NCI-H2081 (cell line): ENCODE data around the gene NRBF2.
"Not testable (repeated sequence)": the region's sequence is repeated elsewhere in the genome, so short reads cannot be mapped to it uniquely, and the experiment has no call there.

Source experiments
- DNase-seq, 2 experiments: peaks; one replicate each; lab custom pipeline; 2025; lab: John Stamatoyannopoulos, UW

The NRBF2 gene

DNA sequence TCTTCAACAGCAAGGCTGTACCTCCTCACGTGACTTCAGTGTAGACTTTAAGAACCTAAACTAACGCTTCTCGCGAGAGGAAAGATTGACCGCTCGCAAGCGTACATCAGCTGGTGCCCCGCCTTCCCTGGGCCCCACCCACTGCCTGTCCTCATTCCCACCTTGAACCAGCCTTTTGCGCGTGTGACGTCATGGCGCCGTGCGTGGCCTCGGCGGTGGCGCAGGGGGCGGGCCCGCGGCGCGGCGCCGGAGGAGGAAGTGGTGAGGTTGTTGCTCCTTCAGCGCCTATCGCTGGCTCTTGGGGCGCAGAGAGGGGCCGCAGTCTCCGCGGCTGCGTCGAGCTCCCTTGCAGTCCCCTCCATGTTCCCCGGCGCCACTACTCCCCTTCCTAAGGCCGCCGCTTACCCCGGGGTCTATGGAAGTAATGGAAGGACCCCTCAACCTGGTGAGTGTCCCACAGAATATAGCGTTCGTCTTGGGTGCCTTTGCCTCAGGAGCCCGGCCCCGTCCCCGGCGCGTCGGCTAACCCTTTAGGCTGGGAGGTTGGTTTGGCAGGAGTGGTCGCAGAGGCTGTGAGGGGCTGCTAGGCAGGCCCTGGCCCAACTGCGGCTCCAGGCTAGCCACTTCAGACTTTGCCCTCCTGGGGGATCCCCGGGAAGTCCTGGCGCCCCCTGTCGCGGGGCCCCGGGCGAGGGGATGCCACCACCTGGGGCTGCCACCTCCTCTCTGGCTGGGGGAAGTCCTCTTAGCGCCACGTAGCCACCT, at the start of gene NRBF2:
Gene NRBF2 (plus strand): TSS at position 273 of the 765 bp plus-strand sequence. CDS start 143 bp downstream, at position 416.
- peak; percentile 97 to 98 for DNase-seq

DNA sequence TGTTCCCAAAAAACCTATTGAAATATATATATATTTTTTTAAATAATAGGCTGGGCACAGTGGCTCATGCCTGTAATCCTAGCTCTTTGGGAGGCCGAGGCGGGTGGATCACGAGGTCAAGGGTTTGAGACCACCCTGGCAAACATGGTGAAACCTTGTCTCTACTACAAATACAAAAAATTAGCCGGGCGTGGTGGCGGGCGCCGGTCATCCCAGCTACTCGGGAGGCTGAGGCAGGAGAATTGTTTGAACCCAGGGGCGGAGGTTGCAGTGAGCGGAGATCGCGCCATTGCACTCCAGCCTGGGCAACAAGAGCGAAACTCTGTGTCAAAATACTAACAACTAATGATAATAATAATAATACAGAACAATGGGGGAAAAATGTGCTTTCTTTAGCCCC, 49.7 kb upstream of the NRBF2 start:
- not testable (repeated sequence) for DNase-seq

DNA sequence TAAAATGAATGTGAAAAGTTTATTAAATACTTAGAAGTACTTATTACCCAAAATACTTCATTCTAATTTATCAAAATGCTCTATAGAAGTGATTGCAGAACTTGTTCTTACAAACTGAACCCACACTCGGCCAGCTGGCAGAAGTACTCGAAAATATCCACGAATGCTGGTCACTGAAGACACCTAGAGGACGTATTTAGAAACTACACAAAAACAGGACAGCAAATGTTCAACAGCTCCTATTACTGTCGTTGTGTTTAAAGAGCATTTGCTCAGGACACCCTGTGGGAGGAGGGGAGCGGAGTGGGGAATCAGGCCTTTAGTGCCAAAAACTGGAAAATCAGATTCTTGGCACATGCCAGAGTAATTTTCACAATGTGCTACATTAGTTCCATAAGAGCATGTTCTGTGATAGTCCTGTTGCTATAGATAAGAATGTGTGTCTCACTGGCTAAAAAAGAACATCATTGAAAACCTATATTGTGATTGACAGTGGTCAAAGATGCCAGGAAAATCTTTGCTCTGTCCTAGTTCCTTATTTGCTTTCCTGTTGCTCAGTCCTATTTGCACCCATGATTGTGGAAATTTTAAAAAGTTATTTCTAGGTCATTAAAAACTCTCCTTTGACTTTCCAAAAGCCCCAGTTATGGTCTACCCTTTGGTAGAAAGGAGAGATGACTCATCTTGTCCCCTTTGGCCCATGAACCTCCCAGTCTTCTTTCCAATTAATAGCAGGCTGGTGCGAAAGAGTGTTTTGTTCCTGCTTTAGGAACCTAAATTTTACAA, 49.0 kb upstream of the NRBF2 start:
- peak; percentile 39 to 63 for DNase-seq

DNA sequence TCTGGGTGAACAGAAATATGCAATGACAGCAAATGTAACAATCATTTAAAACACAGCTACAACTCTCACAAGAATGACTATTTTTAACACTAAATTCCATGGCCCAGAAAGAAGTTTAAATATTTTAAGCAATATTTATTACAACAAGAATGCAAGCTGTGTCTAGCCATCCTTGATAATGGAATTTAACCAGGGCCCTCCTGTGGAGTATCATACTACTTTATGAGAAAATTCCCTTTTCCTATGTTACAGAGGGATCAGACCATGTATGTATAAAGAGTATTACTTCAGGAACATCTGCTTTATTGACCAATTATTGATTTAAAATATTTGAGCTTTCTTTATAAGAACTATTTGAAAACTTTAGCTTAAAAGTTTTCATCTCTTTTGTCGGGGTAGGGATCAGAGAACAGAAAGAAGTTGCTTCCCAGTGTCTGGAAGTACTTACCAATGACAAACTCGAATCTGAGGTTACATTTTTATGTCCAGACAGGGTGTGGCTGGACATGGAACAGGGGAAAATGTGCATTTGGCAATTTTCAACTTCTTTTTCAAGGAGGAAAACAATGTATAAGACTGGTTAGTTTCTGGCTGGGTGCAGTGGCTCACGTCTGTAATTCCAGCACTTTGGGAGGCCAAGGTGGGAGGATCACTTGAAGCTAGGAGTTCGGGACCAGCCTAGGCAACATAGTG, 48.3 kb upstream of the NRBF2 start:
- no peak for DNase-seq

DNA sequence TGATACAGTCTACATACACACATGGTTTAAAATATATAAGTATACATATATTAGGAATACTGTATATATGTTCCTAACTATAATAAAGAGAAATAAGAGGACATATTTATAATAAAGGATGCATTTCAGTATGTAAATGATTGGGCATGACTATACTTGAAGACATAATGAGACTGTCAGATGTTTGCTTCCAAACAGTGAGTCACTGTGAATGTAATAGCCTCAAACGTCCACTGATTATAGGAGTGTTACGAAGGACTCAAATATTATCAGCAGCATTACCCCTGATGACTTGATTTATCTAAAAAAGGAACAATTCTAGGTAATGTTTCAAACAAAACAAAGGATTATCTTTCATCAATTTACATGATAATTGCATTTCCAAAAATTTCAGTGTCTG, 39.9 kb upstream of the NRBF2 start:
- no peak for DNase-seq

DNA sequence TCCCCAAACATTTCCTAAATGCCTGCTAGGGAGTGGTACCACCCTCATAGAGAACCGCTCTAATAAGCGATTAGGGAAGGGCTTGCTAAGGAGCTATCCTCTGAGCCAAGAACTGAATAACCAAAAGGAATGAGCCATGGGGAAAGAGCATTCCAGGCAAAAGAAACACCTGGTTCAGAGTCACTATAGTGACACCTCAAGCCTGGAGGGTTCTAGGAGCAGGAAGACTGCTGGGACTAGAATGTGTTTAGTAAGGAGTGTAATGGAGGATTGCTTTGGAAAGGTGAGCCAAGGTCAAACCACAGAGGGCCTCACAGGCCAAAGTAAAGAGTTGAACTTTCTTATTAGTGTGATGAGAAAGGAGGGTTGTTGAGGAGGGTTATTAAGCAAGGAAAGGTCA, 38.7 kb upstream of the NRBF2 start:
- DNase-seq = no peak

DNA sequence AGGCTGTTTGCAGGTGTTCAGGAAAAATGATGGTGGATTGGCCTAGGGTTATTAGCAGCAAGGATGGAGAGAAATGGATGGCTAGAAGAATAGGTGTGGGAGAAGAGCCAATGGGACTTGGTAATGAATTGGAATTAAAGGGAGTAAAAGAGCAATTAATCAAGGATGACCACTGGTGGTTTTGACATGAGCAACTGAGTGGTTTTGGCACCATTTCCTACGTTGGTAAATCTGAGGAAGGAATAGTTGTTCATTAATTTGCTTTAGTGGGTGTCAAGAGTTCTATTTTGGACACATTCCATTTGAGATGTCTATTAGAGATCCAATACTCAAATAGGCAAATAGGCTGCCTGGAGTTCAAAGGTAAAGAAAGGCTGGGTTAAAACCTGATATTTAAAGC, 38.2 kb upstream of the NRBF2 start:
- DNase-seq = no peak

DNA sequence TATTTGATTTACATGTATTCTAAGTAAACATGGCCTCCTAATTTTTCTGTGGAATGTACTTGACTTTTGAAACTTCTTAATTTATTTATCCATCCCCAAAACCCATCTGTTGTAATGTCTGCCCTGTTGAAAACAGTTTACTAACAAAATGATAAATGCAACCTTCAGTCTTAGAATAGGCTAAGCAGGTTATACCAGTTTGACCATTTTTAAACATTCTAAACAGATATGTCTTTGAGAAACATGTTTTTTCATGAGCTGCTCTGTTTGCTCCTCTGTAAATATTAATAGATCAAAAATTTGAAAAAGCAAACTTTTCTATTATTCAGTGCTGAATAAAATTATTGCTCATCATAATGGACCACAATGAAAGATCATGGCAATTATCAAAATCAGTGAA, 33.4 kb upstream of the NRBF2 start:
- no peak for DNase-seq

DNA sequence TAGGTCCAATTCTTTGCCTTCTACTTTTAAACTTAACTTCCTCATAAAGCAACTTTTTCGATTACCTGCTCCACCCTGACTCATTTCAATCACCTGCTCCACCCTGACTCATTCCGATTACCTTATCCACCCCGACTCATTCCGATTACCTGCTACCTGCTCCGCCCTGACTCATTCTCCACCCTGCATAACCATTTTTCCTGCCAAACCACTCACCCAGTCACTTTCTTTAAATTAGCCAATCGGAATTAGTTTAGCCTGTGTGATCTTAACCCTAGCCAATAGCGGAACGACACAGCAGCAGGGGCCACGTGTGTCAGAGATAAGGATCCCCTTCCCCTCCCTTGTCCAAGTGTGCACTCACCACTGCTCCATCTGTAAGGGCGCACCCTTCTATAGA, 32.0 kb upstream of the NRBF2 start:
- DNase-seq = not testable (repeated sequence)

DNA sequence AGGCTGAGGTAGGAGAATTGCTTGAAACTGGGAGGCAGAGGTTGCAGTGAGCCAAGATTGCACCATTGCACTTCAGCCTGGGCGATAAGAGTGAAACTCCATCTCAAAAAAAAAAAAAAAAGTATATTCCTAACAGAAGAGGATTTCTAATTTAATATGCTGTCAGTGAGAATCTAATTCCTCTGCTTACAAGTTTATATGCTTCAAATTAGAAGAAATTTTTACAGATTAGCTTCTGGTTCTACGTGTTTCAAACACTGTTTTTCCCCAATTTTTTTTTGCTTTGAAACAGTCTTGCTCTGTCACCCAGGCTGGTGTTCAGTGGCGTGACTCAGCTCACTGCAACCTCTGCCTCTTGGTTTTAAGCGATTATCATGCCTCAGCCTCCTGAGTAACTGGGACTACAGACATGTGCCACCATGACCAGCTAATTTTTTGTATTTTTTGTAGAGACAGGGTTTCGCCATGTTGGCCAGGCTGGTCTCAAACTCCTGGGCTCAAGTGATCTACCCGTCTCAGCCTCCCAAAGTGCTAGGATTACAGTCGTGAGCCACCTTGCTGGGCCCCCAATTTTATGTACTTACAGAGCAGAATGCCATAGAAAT, 30.7 kb upstream of the NRBF2 start:
- DNase-seq = not testable (repeated sequence)

DNA sequence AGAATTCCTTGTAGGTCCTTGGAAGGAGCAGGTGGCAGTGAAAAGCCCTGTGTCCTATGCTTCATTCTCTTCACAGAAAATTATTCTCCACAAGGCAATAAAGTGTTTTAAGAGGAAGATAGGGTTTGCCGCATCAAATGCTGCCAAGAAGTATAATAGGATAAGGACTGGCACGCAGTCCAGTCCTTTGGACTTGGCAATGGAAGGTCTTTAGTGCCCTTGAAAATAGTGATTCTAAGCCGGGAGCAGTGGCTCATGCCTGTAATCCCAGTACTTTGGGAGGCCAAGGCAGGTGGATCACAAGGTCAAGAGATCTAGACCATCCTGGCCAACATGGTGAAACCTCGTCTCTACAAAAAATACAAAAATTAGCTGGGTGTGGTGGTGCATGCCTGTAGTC, 29.9 kb upstream of the NRBF2 start:
- DNase-seq = not testable (repeated sequence)

DNA sequence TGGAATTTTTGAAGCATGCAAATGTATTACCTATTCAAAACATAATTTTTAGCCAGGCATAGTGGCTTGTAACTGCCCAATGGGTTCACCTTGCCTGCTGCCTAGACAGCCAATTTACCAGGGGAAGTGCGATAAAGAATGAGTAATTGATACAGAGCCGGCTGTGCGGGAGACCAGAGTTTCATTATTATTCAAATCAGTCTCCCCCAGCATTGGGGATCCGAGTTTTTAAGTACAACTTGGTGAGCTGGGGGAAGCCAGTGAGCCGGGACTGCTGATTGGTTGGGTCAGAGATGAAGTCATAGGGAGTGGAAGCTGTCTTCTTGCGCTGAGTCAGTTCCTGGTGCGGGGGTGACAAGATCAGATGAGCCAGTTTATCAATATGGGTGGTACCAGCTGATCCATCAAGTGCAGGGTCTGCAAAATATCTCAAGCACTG, 29.1 kb upstream of the NRBF2 start:
- no peak for DNase-seq

DNA sequence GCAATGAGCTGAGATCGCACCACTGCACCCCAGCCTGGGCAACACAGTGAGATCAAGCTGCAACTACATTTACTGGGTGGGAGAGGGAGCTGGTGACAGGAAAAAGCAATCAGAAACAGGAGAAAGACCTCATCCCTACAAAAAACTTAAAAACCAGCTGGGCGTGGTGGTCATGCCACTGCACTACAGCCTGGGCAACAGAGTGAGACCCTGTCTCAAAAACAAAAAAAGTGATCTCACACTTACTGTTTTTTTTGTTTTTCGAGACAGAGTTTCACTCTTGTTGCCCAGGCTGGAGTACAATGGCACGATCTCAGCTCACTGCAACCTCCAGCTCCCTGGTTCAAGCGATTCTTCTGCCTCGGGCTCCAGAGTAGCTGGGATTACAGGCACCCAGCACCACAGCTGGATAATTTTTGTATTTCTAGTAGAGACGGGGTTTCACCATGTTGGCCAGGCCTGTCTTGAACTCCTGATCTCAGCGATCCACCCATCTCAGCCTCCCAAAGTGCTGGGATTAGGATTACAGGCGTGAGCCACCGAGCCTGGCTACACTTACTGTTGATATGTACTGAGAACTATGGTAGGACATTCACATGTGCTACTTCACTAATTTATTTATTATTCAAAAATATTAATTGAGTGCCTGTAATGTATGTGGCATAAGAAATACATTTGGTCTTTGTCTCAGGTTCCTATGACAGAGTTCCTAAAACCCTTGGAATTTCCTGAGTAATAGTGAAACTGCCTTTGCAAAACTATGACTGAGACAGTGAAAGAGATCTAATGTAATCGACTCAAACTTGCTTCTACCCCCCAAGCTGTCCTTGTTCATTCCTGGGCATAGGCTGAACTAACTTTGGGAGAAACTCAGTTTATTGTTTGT, 27.7 kb upstream of the NRBF2 start:
- DNase-seq = no peak

DNA sequence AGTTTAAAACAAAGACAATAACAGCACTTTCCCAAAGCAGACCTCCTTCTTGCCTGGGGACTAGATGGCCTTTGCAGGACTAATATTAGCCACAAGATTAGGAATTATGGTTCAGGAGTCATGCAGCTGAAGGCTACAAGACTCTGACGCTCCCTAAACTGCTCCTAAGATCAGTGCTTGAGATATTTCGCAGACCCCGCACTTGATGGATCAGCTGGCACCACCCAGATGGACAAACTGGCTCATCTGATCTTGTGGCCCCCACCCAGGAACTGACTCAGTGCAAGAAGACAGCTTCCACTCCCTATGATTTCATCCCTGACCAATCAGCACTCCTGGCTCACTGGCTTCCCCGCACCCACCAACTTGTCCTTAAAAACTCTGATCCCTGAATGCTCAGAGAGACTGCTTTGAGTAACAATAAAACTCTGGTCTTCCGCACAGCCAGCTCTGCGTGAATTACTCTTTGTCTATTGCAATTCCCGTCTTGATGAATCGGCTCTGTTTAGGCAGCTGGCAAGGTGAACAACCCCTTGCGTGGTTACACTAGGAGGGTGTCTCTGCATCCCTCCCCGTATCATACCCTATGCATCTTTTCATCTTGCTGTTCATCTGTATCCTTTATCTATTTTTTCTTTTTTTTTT, 26.9 kb upstream of the NRBF2 start:
- no peak for DNase-seq

DNA sequence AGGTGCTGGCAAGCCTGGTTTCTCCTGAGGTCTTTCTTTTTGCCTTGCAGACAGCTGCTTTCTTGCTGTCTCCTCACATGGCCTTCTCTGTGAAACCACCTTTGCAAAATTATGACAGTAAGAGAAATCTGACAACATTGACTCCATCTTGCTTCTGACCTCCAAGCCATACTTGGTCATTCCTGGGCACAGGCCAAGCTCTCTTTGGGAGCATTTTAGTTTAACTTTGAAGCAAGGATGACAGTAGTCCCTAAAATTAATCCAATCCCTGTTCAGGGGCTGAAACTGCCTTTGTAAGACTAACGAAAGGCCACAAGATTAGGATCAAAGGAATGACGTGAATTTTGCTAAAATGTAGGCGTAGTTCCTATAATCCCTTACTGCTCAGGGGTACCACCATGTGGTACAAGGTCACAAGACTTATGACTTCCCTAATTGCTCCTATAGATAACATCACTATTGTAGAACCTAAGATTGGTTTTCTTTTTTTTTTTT, 25.1 kb upstream of the NRBF2 start:
- no peak for DNase-seq

DNA sequence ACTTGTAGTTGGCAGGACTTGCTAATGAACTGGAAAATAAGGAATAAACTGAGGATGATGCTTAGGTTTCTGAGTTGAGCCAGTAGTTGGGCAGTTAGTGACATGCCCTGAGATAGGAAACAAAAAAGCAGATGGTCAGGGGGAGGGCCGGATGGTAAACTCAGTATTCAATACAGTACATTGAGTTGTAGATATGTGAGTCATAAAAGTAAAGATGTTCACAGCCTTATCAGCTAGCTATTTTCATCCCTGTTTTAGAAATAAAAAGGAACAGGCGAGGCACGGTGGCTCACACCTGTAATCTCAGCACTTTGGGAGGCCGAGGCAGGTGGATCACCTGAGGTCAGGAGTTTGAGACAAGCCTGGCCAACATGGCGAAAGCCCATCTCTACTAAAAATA, 22.2 kb upstream of the NRBF2 start:
- no peak for DNase-seq

DNA sequence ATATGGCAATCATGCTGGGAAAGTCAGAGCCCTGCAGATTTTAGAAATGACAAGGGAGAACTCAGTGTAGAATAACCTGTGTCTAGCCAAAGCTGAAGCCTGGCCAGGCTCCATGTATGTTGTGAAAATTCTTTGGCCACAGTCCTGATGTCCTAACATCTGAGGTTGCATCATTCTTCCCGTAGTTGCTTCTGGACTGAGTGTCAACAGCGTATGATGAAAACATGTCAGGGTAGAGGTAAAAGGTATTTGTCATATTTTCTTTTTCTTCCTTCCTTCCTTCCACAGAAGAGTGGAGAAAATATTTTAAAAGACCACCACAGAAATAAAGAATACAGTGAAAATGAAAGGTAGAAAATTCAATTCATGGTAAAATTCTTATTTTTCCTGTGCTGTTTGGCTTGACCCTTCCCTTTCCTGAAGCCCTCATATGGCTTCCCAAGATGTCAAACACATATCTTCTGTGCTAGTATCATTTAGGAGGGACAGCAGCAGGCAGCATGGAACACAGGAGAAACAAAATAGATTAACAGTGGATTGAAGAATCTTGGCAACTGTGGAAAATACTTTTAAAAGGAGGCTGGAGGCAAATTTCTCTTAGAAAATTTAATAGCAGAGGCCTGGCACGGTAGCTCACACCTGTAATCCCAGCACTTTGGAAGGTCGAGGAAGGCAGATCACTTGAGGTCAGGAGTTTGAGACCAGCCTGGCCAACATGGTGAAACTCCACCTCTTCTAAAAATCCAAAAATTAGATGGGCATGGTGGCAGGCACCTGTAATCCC, 18.9 kb upstream of the NRBF2 start:
- DNase-seq = no peak

DNA sequence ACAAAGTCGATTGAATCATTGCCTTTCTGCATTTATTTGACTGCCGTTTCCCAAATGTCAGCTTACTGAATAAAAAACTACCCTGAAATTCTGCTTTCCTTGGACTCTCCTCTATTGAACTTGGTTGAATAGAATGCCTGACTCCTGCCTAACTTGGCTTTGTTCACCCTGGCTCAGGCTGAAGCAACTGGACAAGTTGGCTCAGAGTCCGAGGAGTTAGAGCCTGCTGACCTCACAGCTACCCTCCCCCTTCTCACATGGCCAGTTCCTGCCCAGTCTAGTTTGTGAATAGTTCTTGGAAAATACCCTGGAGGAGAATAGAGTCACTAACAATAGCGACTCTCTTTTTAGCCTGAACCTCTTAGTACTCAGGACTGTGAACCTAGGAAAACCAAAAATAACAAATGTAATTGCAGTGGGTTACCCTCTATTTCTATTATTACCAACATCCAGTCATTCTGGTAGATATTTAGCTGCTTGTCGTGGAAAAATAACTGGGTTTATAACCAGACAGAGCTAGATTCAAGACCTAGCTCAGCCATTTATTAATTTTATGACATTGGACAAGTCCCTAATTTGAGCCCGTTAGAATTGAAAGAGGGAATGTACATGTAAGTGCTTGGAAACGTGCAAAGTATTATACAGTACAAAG, 17.3 kb upstream of the NRBF2 start:
- no peak for DNase-seq

DNA sequence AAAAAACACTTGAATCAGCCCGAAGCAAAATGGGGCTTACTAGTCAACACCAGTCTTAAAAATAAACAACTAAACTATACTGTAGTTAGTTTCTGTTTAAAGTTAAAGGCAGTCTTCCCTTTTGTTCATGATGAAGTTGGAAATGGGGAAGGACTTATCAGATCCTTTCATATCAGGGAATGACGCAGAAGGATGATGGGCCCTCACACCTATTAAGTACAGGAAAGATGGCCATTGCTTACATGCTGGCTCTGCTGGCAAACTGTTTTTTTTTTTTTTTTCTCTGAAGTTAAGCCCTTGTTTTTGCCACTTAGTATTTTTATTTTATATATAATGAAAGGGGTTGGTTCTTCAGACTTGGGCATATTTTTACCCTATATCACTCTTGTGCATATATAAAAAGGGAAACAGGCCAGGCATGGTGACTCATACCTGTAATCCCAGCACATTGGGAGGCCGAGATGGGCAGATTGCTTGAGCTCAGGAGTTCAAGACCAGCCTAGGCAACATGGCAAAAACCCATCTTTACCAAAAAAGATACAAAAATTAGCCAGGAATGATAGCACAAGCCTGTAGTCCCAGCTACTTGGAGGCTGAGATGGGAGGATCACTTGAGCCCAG, 16.6 kb upstream of the NRBF2 start:
- no peak for DNase-seq
